ENCODE data around the gene SPEM2. TPM values are rescaled to one million over a fixed set of nuclear protein-coding genes. Genes with fewer than 3 reads are reported as not detected.

SPEM2 gene
- total RNA-seq, 4 donors from 2014 or later, result not detected

- intact Hi-C loops (cut with DNase I; ENCODE audit: low total_unique reads), result no loop called here
- no peak overlapping the region for H3K4me3 ChIP-seq (ENCODE audit: low read depth, poor library complexity, severe bottlenecking)
- 59 to 80% methylated on average over 2 of the region's 2 CpGs for WGBS, 2 donors
- DNase-seq (ENCODE audit: low spot score in 2 of 2), result no peak
- TF ChIP-seq CTCF (IDR thresholded peaks at IDR 0.05), result no peak
- TF ChIP-seq POLR2A (IDR thresholded peaks at IDR 0.05), result no peak
Observed at GRCh38 chr17:7391307-7391706, 34.1 kb upstream of the SPEM2 start.

GRCh38 chr17:7392696-7393612 is 32.5 kb upstream of the SPEM2 start:
- no peak for TF ChIP-seq CTCF (IDR thresholded peaks at IDR 0.05)
- TF ChIP-seq POLR2A (IDR thresholded peaks at IDR 0.05), result no peak
- DNase-seq (ENCODE audit: low spot score in 2 of 2), result no peak
- no peak overlapping the region for H3K4me3 ChIP-seq (ENCODE audit: low read depth, poor library complexity, severe bottlenecking)
- whole genome bisulfite sequencing, 2 donors, result 77 to 81% methylated on average over 31 to 37 of the region's 42 CpGs
- intact Hi-C loops (cut with DNase I; ENCODE audit: low total_unique reads), result no loop called here

GRCh38 chr17:7393613-7394451 is 31.6 kb upstream of the SPEM2 start:
- WGBS, 2 donors, result 5 to 9% methylated on average over 29 to 48 of the region's 48 CpGs
- peak overlapping the region; percentile 61 for H3K4me3 ChIP-seq (ENCODE audit: low read depth, poor library complexity, severe bottlenecking)
- TF ChIP-seq CTCF (IDR thresholded peaks at IDR 0.05), result no peak
- TF ChIP-seq POLR2A (IDR thresholded peaks at IDR 0.05), result no peak
- DNase-seq (ENCODE audit: low spot score in 2 of 2), result no peak
- intact Hi-C loops (cut with DNase I; ENCODE audit: low total_unique reads), result no loop called here

GRCh38 chr17:7394452-7395191 is 30.8 kb upstream of the SPEM2 start, which contains the start of gene PLSCR3:
Gene PLSCR3, minus strand, starts transcription at chr17:7394525. Its CDS starts 415 bp downstream, at chr17:7394110.
- WGBS, 2 donors, result 0 to 2% methylated on average over 21 of the region's 71 CpGs
- TF ChIP-seq POLR2A (IDR thresholded peaks at IDR 0.05), result peak in 1 of 2 donors; percentile 89
- TF ChIP-seq CTCF (IDR thresholded peaks at IDR 0.05), result no peak
- intact Hi-C loops (cut with DNase I; ENCODE audit: low total_unique reads), result no loop called here
- peak; percentile 73 to 97 for DNase-seq (ENCODE audit: low spot score in 2 of 2)
- peak within 1 kb of the TSS; percentile 61 for H3K4me3 ChIP-seq (ENCODE audit: low read depth, poor library complexity, severe bottlenecking)

GRCh38 chr17:7396147-7396546 is 29.3 kb upstream of the SPEM2 start:
- TF ChIP-seq POLR2A (IDR thresholded peaks at IDR 0.05), result no peak
- no peak for TF ChIP-seq CTCF (IDR thresholded peaks at IDR 0.05)
- 90 to 94% methylated on average over 4 of the region's 4 CpGs for WGBS, 2 donors
- intact Hi-C loops (cut with DNase I; ENCODE audit: low total_unique reads), result no loop called here
- H3K4me3 ChIP-seq (ENCODE audit: low read depth, poor library complexity, severe bottlenecking), result no peak overlapping the region
- no peak for DNase-seq (ENCODE audit: low spot score in 2 of 2)
